HG03159 (cell line): Measurements from ENCODE around the gene IL17RE.
"Not testable (repeated sequence)": the region's sequence is repeated elsewhere in the genome, so short reads cannot be mapped to it uniquely, and the experiment has no call there.

Experiments
- ATAC-seq: cut with Tn5 transposase; IDR thresholded peaks from one replicate; pipeline ENCODE4 v1.9.1; 2021; ENCODE audit warnings: mild to moderate bottlenecking, moderate library complexity; ENCODE audit not compliant: unreplicated experiment

IL17RE gene

GRCh38 chr3:9902372-9903237, at the start of gene IL17RE:
Gene IL17RE, plus strand, starts transcription at chr3:9902848. Its CDS starts 85 bp downstream, at chr3:9902933.
- ATAC-seq: no peak

- ATAC-seq: not testable (repeated sequence)
These were observed 48.2 kb upstream of the IL17RE start for GRCh38 chr3:9854291-9854940.

GRCh38 chr3:9855594-9855993, 47.1 kb upstream of the IL17RE start:
- ATAC-seq: no peak

GRCh38 chr3:9859530-9860025, 43.1 kb upstream of the IL17RE start:
- no peak for ATAC-seq

DNA sequence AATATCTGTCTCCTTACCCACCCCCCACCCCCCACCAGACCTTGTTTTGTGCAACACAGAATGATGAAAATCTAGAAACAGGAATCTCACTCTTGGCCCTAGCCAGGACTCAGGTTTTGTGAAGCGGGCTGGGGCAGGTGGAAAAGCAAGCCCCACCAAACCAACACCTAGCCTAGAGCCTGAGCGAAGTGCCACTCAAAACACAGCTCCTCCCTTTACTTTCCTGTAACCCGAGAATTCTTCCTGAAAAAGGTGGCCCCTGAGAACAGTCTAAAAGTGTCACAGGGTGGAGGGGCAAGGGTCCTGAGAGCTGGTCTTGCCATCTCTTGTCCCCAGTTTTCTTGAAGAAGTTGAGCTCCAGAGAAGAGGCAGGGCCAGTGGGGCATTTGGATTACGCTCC, 41.4 kb upstream of the IL17RE start:
- no peak for ATAC-seq

- ATAC-seq: no peak
These were observed 41.0 kb upstream of the IL17RE start for GRCh38 chr3:9861626-9862130.

- ATAC-seq: no peak
These were observed 40.1 kb upstream of the IL17RE start for GRCh38 chr3:9862391-9863057.

- ATAC-seq: no peak
These were observed 39.4 kb upstream of the IL17RE start for GRCh38 chr3:9863058-9863772.

- ATAC-seq: no peak
These were observed 38.3 kb upstream of the IL17RE start for GRCh38 chr3:9864200-9864927.

GRCh38 chr3:9865125-9865637, 37.5 kb upstream of the IL17RE start:
- ATAC-seq: not testable (repeated sequence)

- no peak for ATAC-seq
These were observed 36.0 kb upstream of the IL17RE start for GRCh38 chr3:9866639-9867038.

- ATAC-seq: no peak
These were observed 35.5 kb upstream of the IL17RE start for GRCh38 chr3:9867106-9867505.

DNA sequence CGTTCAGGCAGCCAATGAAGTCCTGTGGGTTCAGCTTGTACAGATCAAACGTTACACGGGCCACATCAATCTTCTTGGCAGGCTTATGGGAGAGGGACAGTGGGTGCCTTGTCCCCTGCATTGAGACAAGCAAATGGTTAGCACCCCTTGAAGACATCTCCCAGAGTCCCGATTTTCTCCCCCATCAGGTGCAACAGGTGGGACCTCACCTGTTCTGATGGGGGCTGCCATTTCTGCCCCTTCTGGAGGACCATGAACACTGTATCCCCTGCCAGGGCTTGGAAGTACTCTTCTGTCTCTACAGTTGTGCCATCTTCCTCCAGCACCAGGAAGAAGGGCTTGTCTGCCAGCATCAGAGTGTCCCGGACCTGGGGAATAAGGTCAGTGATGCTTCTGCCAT, 32.7 kb upstream of the IL17RE start:
- no peak for ATAC-seq

DNA sequence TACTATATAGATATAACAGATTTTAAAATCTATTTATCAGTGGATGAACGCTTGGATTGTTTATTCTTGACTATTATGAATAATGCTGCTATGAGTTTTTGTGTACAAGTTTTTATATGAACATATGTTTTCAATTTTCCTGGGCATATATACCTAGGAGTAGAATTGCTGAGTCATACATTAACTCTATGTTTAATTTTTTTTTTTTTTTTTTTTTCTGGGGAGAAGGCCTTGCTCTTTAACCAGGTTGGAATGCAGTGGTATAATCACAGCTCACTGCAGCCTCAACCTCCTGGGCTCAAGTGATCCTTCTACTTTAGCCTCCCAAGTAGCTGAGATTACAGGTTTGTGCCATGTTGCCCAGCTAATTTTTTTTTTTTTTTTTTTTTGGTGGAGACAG, 31.7 kb upstream of the IL17RE start:
- no peak for ATAC-seq

DNA sequence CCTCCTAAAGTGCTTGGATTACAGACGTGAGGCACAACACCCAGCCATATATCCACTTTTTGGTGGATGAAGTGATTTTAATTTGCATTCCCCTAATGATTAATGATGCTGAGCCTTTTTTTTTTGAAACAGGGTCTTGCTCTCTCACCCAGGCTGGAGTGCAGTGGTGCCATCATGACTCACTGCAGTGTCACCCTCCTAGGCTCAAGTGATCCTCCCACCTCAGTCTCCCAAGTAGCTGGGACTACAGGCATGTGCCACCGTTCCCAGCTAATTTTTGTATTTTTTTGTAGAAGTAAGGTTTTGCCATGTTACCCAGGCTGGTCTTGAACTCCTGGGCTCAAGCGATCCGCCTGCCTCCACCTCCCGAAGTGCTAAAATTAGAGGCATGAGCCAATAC, 30.6 kb upstream of the IL17RE start:
- ATAC-seq: not testable (repeated sequence)

GRCh38 chr3:9875448-9875847, 27.2 kb upstream of the IL17RE start:
- ATAC-seq: no peak

- ATAC-seq: not testable (repeated sequence)
These were observed 26.4 kb upstream of the IL17RE start for GRCh38 chr3:9876255-9876654.

DNA sequence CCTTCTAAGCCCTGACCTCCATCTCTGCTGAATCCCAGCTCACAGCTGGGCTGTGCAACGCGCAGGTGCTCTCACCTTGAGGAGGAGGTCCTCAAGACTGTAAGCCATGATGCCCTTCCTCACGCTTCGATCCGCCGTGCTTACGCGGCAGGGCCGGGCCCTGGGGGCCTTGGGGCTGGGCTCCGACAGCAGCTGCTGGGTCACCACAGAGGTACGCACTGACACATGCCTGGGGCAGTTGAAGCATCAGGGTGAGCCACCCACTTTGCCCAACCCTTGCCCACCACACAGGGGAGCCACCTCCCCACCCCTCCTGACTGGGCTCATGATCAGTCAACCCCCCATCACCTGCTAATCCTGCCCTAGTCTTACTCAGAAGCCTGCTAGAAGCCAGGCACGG, 25.7 kb upstream of the IL17RE start:
- no peak for ATAC-seq

GRCh38 chr3:9878700-9879099, 23.9 kb upstream of the IL17RE start:
- no peak for ATAC-seq
